NCI-H1417 treated with DMSO at 0.1 percent for 48 hours (cell line): ENCODE results near the gene MRPL36.
"Not testable (repeated sequence)": the region's sequence is repeated elsewhere in the genome, so short reads cannot be mapped to it uniquely, and the experiment has no call there.

Experiments used
- DNase-seq: peaks from one replicate; lab custom pipeline; 2025; lab: John Stamatoyannopoulos, UW

MRPL36 gene

DNA sequence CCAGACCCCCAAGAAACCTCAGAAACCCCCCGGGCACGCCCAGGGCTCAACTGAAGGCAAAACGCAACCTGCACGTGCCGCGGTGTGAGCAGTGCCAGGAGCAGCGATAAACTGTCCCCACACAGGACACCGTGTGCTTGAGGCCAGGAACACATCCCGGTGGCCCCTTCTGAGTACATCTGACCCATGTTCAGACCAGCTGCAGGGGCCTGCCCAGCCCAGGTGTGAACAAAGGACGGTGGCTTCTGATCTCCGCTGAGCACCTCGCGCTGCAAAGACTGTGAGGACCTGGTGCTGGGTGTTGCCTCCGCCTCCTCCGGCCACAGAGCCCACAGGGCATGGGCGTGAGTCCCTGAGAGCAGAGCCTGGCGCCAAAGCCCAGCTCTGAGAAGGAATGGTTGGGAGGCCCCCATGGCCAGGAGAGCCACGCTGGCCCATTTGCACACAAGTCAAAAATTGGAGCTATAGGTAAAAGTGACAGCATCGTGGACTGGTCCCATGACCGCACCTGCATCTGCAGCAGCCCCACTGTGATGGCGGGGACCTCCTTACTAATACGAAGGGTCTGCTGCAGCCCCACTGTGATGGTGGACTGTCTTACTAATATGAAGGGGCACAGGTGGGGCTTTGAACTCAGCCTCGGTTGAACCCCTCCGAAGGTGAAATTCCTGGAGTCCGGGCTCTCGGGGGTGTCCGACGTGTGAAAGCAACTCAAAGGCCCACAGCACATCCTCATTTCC lies 33.0 kb upstream of the MRPL36 start:
- DNase-seq, result no peak

GRCh38 chr5:1831677-1832313 lies 32.2 kb upstream of the MRPL36 start:
- no peak for DNase-seq

DNA sequence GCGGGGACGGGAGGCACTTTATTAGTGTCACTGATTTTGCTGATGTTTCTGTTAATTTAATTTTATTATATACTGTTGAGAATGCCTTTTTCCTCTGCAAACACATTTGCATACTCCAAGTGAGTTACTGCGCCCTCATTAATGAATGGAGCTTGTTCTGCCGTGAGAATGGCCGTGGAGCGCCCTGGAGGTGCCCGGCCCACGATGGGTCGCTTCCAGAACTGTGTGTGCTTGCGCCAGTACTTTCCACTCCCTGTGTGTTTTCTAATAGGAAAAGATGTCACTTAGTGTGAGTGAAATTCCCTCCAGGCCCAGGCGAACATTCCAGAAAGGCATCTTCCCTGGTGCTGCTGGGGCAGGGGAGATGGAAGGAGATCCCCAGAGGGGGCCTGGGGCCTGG lies 31.6 kb upstream of the MRPL36 start:
- DNase-seq, result no peak

GRCh38 chr5:1830571-1831228 lies 31.1 kb upstream of the MRPL36 start:
- no peak for DNase-seq

DNA sequence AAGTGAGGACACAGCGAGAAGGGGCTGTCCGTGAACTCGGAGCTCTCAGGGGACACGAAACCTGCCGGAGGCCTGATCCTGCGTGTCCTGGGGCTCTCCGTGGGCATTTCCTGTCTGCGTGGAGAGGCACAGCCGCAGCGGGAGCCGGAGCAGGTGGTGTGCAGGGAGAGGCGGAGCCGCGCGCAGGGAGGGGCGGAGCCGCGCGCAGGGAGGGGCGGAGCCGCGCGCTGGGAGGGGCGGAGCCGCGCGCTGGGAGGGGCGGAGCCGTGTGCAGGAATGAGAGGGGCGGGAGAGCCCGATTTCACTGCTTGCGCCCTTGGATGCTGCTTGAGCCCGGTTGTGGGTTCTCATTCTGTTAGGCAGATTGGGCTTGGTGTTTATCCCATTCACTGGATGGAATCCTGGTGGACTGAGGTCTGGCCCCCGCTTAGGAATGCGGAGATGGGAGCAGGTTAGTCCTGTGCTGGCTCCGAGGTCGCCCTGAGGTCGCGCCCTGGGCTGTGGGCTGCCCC lies 28.3 kb upstream of the MRPL36 start:
- no peak for DNase-seq

DNA sequence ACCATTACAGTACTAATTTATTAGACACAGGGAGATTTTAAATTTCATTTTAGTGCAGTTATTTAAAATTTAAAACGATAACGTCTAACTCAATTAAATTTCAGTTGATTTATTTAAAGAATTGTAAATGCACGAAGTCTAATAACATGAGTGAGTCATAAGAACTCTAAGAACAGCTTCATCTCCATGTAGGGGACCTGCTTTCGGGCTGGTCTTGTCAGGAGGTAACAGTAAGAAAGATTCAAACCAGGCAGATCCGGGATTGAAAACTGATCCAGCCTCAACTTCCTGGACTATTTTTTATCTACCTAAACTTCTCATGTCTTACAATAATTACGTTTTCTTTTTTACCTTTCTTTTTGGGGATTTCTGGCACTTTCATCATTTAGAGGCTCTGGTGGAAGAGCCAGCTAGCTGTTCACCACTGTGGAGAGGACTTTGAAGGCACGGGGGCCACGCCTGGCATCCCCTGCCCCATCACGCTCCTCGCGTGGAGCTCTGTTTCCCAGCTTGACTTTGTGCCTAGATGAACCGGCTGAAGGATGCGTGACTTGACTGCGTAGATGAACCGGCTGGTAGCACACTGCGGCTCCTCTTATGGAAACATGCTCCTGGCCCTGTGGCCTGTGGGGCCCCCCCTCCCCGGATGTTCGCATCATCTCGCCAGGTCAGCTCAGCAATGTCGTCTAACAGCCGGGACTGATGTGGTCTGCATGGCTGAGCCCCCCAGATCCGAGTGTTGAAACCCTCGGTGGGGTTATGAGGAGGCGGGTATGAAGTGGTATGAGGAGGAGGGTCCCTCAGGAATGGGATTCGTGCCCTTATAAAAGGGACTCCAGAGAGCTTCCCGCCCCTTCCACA lies 27.6 kb upstream of the MRPL36 start:
- no peak for DNase-seq

- DNase-seq, result no peak
These were observed 26.8 kb upstream of the MRPL36 start for GRCh38 chr5:1826235-1826980.

DNA sequence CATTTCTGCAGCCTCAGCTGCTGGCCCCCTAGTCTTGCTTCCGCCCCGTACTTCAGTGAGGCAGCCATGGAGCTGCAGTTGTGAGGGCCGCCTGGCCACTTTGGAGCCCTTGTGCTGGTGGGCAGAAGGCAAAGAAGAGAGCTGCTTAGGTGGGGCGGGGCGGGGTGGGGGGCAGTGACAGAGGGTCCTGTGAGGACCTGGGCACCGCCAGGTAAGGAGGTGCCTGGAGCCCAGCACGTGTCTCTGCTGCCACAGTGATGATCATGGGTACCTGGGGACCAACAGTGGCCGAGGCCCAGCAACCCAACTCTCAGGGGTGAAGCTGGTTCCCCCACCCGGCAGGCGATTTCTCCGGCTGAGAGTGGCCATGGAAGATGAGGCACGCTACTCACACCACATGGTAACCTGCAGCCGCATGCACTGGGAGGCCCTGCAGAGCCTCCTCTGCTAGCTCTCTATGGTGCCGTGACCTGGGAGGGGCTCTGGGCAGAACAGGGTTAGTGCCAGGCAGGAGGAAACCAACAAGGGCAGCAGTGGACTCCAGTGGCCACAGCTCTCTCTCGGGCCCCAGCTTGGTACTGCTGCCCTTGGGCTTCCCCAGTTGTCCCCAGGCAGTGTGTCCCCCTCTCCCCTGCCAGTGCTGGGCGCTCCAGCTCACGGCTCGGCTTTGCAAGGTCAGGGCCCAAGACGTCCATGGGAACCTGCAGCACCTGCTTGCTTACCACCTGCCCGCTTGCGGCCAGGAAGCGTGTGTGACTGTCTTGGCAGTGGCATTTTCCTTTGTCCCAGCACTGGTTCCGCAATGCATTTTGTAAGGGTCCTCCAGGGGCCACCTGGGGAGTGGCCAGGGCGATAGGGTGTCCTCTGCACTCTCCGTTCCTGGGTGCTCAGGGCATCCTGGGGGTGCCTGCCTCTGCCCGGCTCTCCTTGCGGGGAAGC lies 25.5 kb upstream of the MRPL36 start:
- DNase-seq, result no peak

GRCh38 chr5:1824109-1824821 lies 24.6 kb upstream of the MRPL36 start:
- no peak for DNase-seq

- no peak for DNase-seq
These were observed 23.9 kb upstream of the MRPL36 start for GRCh38 chr5:1823381-1824034.

DNA sequence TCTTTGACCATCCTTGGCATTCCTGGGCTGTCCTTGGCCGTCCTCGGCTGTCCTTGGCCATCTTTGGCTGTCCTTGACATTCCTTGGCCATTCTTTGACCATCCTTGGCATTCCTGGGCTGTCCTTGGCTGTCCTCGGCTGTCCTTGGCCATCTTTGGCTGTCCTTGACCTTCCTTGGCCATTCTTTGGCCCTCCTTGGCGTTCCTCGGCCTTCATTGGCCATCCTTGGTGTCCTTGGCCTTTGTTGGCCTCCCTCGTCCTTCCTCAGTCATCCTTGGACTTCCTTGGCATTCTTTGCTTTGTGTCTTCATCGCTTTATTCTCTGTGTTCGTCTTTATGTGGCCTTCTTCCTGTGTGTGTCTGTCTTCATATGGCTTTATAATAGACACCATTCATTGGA lies 22.2 kb upstream of the MRPL36 start:
- no peak for DNase-seq

- no peak for DNase-seq
These were observed 21.3 kb upstream of the MRPL36 start for GRCh38 chr5:1820926-1821325.

DNA sequence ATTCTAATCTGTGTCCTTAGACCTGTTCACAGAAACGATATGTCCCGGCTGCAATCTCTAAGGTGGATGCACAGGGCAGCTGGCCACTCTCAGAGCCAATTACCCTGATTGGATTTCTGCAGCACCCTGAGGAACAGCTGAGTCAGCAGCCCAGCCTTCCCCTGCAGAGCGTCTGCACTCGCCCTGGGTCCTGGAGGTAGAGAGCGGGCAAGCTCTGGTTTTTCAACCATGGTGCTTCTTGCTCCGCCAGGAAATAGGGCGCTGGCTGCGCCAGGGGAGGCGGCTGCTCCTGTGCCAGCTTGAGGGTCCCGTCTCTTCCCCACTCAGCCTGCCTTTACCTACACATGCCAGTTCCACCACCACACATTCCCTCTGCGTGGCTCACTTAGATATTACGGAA lies 20.7 kb upstream of the MRPL36 start:
- no peak for DNase-seq

DNA sequence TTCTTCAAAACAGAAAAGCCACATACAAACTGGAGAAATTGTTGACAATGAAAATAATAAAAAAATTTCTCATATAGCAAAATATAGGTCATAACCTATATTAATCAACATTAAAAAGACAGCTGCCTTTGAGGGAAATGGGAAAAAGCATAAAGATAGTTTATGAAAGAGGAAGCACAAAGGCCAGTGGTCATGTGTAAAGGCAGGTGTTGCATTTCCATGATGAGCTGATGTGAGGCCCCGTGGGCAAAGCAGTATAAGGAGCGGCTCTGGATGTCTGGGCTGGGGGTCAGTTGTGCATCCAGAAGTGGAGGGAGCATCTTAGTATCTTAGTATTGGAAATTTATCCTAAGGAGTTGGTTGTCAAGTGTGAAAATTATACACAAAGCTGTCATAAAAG lies 19.8 kb upstream of the MRPL36 start:
- DNase-seq, result no peak

GRCh38 chr5:1818784-1819183 lies 19.1 kb upstream of the MRPL36 start:
- DNase-seq, result no peak

DNA sequence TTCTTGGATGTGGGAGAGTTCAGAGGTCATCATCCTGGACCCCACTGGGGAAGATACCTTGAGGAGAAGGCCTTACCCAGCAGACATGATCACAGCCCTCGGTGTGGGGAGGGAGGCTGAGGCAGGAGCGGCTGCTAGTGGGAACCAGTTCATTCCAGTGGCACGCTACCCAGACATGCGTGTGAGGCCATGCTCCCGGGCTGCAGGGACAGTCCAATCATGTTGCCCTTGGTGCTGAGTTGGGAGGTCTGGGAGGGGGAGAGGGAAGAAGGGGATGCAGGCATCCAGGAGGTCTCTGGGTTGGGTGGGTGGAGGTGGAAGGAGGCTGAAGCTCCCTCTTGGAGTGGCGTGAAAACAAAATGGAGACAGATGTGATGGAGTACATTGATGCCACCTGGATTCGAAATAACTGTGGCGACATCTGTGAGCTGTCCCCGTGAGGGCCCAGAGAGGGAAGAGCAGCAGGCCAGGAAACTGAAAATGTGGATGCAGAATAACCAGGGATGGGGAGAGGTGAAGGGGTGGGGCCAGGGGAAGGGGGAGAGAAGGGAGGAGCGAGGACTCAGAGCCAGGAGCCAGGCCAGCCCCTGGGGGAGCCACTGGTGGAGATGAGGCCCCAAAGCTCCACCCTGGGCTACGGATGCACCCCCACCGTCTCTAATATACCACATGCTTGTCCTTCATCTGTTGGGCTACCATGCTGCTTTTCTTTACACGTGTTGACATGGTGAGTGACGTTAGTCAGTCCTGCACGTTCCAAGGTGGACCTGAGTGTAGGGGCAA lies 17.8 kb upstream of the MRPL36 start:
- no peak for DNase-seq

DNA sequence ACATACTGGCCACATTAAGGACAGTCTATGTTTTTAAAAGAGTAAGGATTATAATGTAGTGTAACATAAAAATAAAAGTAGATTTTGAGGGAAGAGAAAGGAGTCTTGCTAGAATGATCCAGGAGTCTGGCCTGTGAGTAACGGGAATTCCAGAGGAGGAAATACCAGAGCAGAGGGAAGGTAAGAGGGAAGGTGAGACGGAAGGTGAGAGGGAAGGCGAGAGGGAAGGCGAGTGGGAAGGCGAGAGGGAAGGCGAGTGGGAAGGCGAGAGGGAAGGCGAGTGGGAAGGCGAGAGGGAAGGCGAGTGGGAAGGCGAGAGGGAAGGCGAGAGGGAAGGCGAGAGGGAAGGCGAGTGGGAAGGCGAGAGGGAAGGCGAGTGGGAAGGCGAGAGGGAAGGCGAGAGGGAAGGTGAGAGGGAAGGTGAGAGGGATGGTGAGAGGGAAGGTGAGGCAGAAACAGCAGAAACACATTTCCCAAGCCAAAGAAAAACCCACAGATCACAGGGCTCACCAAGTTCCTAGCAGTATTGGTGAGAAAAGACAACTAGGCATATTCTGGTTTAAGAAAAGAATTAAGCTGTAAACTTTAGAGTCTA lies 17.0 kb upstream of the MRPL36 start:
- not testable (repeated sequence) for DNase-seq

- no peak for DNase-seq
These were observed 16.2 kb upstream of the MRPL36 start for GRCh38 chr5:1815881-1816292.
